Measurements from ENCODE around the gene TIMM10B.
"Not testable (repeated sequence)": the region's sequence is repeated elsewhere in the genome, so short reads cannot be mapped to it uniquely, and the experiment has no call there.

The TIMM10B gene

GRCh38 chr11:6505577-6506240 is 24.4 kb downstream of the TIMM10B start:
- DNase-seq (ENCODE audit: low read depth) = no peak

GRCh38 chr11:6516865-6517264 is 35.6 kb downstream of the TIMM10B start:
- no peak for DNase-seq (ENCODE audit: low read depth)

- DNase-seq (ENCODE audit: low read depth) = no peak
Measured at GRCh38 chr11:6520265-6520664, 39.0 kb downstream of the TIMM10B start.

- DNase-seq (ENCODE audit: low read depth) = not testable (repeated sequence)
Measured at GRCh38 chr11:6521946-6522345, 40.6 kb downstream of the TIMM10B start.

- no peak for DNase-seq (ENCODE audit: low read depth)
Measured at GRCh38 chr11:6523253-6523652, 42.0 kb downstream of the TIMM10B start.

- no peak for DNase-seq (ENCODE audit: low read depth)
Measured at GRCh38 chr11:6526411-6527135, 45.3 kb downstream of the TIMM10B start.

- DNase-seq (ENCODE audit: low read depth) = no peak
Measured at GRCh38 chr11:6529266-6529665, 48.0 kb downstream of the TIMM10B start.

GRCh38 chr11:6530848-6531247 is 49.5 kb downstream of the TIMM10B start:
- no peak for DNase-seq (ENCODE audit: low read depth)

- no peak for DNase-seq (ENCODE audit: low read depth)
Measured at GRCh38 chr11:6531267-6531752, 50.0 kb downstream of the TIMM10B start.

All from stimulated activated CD8-positive, alpha-beta memory T cell treated with anti-CD3 and anti-CD28 coated beads, Interleukin-15, amount 100 ng/mL, for 1 hour (primary cell).